ENCODE results near the gene SLC18A2.
"Not testable (repeated sequence)": the region's sequence is repeated elsewhere in the genome, so short reads cannot be mapped to it uniquely, and the experiment has no call there.

Gene SLC18A2

DNA sequence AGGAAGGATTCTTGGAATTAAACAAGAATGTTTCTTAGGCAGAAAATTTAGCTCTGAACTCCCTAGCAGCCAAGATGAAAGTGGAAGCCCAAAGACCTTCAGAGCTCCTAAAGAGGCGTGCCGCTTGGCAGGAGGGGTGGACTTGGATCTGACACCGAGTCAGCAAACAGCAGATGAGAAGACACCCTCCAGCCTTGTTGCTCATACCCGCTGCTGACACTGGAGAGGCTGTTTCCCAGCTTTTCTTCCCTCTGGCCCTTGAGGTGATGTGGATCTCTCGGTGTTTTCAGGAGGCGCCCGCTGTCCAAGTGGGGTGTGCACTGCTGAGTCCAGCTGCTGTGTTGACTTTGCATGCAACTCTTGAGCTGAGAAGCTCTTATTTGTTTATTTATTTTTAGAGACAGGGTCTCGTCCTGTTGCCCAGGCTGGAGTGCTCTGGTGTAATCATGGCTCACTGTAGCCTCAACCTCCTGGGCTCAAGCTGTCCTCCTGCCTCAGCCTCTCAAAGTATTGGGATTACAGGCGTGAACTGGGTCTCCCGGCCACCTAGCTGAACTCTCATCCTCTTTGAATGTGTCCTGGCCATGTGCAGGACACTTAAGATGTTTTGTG, 21.5 kb downstream of the SLC18A2 start:
- DNase-seq (ENCODE audit: extremely low read depth in 1 of 2, low read depth in 1 of 2) = no peak

DNA sequence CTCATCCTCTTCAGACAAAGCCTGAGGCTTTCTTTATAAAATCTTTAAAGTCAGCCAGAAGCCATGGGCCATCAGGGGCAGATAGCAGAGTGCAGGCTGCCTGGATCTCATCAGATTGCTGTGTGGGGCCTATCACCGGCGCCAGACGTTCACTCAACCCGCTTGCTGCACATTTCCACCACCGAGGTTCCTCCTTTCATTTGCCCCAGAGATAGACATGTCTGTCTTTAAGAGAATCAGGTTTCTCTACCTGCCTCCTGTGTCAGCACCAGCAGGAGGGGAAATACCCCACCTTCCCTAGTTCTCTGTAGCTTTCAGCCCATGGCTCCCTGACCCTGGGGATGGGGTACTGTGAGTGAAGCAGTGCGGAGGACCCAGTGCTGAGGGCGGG, 22.0 kb downstream of the SLC18A2 start:
- no peak for DNase-seq (ENCODE audit: extremely low read depth in 1 of 2, low read depth in 1 of 2)

GRCh38 chr10:117264782-117265181, 23.9 kb downstream of the SLC18A2 start:
- no peak for DNase-seq (ENCODE audit: extremely low read depth in 1 of 2, low read depth in 1 of 2)

DNA sequence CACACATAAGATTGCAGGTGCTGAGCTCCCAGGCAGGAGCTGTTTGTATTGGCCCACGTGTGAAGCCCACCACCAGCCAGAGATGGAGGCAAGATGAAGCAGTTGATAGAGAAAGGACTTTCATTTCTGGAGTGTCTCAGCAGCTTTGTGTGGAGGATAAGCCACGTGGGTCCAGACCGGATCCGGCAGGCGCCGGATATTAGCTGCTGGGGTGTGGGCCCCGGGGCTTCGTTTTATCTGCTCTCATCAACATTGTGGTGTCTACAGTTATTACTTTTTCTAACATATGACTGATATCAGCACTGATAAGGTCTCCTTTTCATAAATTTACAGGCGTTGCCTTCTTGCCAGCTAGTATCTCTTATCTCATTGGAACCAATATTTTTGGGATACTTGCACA, 25.5 kb downstream of the SLC18A2 start:
- DNase-seq (ENCODE audit: extremely low read depth in 1 of 2, low read depth in 1 of 2) = no peak

DNA sequence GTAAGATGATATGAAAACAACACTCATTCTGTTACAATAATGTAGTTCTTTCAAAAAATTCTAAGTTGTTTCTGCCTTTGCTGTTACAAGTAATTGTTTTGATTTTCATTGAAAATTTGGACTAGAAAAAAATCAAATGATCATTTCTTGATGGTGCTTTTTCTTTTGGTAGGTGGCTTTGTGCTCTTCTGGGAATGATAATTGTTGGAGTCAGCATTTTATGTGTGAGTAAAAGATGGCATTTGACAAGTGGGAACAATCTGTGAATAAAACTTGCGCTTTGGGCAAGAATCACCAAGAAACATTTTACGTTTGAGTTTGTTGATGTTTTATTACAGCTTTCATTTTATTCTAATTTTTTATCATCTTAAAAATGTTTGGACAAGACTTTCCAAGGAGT, 25.9 kb downstream of the SLC18A2 start:
- no peak for DNase-seq (ENCODE audit: extremely low read depth in 1 of 2, low read depth in 1 of 2)

DNA sequence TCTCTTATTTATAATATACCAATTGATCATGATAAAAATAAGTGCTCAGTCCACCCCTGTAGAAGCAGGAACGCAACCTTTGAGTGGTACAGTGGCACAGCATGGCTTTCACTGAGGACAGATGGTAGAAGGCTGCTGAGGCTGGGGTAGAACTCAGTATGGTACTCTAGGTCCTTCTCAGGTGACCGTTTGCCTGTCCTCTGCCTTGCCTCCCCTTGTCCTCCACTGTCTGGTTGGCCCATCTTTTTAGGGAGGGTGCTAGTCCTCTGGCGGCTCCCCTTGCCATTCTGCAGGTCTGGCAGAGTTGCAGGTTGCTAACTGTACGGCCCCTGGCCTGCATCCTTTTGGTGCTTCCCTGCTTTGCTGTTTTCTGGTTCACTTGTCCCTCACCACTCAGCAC, 27.3 kb downstream of the SLC18A2 start:
- DNase-seq (ENCODE audit: extremely low read depth in 1 of 2, low read depth in 1 of 2) = no peak

GRCh38 chr10:117268907-117269306, 28.0 kb downstream of the SLC18A2 start:
- DNase-seq (ENCODE audit: extremely low read depth in 1 of 2, low read depth in 1 of 2) = no peak

- DNase-seq (ENCODE audit: extremely low read depth in 1 of 2, low read depth in 1 of 2) = no peak
Measured at GRCh38 chr10:117271427-117271826, 30.5 kb downstream of the SLC18A2 start.

DNA sequence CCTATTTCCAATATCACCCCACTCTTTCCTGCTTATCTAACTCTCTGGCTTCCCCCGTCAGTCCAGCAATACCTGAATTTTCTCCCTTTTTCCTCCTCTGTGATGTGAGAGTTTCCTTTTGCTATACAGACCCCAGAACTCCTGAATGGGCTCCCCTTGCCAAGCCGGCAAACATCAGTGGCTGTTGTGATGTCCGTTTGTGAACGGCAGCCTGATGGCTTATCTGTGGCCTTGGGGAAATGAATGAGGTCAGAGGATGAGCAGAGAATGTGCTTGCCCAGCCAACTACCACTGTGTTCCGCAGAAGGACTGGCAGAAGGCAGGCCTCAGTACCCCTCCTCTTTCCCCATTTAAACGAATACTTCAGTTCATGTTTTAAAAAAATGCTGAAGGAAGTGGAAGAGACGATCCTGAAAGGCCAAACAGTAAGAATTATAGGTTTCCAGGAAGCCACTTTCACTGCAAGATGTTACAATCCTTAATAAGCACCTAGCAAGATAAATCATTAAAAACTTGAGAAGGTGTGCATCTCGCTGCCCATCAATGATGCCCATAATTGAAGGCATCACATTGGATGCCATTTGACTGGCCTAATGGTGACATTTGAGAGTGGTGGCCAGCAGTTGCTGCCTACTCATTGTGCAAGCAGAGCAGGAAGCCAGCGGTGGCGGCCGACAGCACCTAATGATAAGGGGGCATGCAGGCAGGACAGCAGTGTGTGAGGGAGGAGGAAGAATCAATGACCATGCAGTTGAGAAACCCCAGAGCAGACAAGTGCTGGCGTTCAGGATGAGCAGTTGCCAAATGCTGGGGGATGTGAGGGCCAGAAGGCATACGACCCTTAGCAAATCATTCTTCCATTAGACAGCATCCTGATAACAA, 31.5 kb downstream of the SLC18A2 start:
- DNase-seq (ENCODE audit: extremely low read depth in 1 of 2, low read depth in 1 of 2) = no peak

- DNase-seq (ENCODE audit: extremely low read depth in 1 of 2, low read depth in 1 of 2) = no peak
Measured at GRCh38 chr10:117273980-117274379, 33.1 kb downstream of the SLC18A2 start.

DNA sequence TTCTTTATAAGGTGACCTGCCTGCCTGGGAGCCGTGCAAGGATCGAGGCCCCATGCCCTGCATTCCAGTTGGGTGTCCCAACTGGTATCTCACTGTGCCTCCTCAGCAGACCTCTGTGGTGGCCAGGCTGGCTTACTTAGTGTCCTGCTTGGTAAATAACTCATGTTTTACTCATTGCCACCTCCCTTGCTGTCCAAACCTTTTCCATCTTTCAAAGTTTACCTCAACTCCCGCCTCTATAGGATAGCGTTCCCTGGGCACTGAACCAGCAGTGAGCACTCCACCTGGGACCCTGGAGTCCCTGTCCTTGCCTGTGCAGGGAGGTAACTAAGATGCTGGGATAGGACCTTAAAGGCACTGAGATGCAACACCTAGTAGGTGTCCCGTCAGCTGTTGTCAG, 33.6 kb downstream of the SLC18A2 start:
- DNase-seq (ENCODE audit: extremely low read depth in 1 of 2, low read depth in 1 of 2) = no peak

- DNase-seq (ENCODE audit: extremely low read depth in 1 of 2, low read depth in 1 of 2) = no peak
Measured at GRCh38 chr10:117275121-117275520, 34.2 kb downstream of the SLC18A2 start.

DNA sequence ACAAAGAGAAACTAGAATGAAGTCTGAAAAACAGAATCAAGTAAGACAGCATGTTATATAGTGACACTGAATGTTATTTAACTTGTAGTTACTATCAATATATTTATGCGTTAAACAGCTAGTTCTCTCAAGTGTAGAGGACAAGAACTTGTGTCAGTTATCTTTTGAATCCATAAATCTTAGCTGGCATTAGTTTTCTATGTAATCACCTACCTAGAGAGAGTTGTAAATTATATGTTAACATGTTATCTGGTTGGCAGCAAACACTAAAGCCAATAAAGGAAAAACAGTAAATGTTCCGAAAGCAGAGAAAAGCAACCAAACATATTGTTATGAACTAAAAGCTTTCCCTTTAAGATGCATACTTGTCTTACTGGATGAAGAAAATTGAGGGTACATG, 36.8 kb downstream of the SLC18A2 start:
- DNase-seq (ENCODE audit: extremely low read depth in 1 of 2, low read depth in 1 of 2) = no peak

- DNase-seq (ENCODE audit: extremely low read depth in 1 of 2, low read depth in 1 of 2) = no peak
Measured at GRCh38 chr10:117284716-117285494, 44.0 kb downstream of the SLC18A2 start.

GRCh38 chr10:117290872-117291271, 50.0 kb downstream of the SLC18A2 start:
- DNase-seq (ENCODE audit: extremely low read depth in 1 of 2, low read depth in 1 of 2) = not testable (repeated sequence)

- DNase-seq (ENCODE audit: extremely low read depth in 1 of 2, low read depth in 1 of 2) = no peak
Measured at GRCh38 chr10:117294039-117294645, 53.2 kb downstream of the SLC18A2 start.

GRCh38 chr10:117294735-117295134, 53.8 kb downstream of the SLC18A2 start:
- DNase-seq (ENCODE audit: extremely low read depth in 1 of 2, low read depth in 1 of 2) = no peak

DNA sequence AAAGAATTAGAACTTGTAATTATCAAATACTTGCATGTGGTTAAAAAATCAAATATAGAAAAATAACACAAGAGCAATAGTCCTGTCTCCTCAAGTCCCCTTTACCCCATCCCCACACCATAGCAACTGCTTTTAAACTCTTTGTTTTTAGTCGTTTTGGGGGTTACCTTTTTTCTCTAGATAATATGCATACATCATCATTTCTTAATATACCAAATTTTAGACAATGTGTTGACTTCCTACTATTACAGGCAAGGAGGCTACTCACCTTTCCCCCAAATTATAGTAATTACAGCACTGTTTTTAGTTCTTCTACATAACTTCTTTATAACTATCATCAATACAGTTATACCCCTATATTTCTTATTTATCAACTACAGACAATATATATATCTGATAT, 57.3 kb downstream of the SLC18A2 start:
- DNase-seq (ENCODE audit: extremely low read depth in 1 of 2, low read depth in 1 of 2) = no peak

DNA sequence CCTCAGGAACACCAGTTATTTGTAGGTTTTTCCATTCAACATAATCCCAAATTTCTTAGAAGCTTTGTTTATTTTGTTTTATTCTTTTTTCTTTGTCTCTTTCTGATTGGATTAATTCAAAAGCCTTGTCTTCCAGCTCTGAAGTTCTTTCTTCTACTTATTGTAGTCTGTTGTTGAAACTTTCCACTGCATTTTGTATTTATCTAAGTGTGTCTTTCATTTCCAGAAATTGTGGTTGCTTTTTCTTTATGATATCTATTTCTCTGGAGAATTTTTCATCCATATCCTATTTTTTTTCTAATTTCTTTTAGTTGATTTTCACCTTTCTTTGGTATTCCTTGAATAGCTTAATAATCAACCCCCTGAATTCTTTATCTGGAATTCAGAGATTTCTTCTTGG, 58.5 kb downstream of the SLC18A2 start:
- DNase-seq (ENCODE audit: extremely low read depth in 1 of 2, low read depth in 1 of 2) = no peak

DNA sequence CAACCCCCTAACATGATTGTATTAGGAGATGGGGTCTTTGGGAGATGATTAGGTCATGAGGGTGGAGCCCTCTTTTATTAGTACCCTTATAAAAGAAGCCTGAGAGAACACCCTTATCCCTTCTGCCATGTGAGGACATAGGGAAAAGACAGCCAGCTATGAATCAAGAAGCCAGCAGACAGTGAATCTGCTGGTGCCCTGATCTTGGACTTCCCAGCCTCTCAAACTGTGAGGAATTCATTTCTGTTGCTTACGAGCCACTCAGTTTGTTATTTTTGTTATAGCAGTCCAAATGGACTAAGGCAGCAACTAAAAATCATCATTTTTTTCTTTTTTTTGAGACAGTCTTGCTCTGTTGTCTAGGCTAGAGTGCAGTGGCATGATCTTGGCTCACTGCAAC, 59.8 kb downstream of the SLC18A2 start:
- no peak for DNase-seq (ENCODE audit: extremely low read depth in 1 of 2, low read depth in 1 of 2)

- not testable (repeated sequence) for DNase-seq (ENCODE audit: extremely low read depth in 1 of 2, low read depth in 1 of 2)
Measured at GRCh38 chr10:117303451-117303850, 62.5 kb downstream of the SLC18A2 start.

Data from activated CD8-positive, alpha-beta memory T cell treated with anti-CD3 and anti-CD28 coated beads for 1 hour (primary cell).